Gastroesophageal sphincter (tissue), 3 donors: Measurements from ENCODE around the gene TRAF2.

Experiments
- CTCF ChIP-seq, 4 experiments: fragments of 200-600 bp in 2 of 4; fragments of 450-650 bp in 2 of 4; sonication (generic) in 1 of 4; IDR thresholded peaks; one replicate each; pipeline ENCODE4 v1.5.1; 2017 to 2019; ENCODE audit warnings: antibody characterized with exemption in 4 of 4, mild to moderate bottlenecking in 2 of 4, moderate library complexity in 2 of 4
- EP300 ChIP-seq: sonication (generic); formaldehyde crosslinking; IDR thresholded peaks from one replicate; pipeline ENCODE4 v1.6.1; 2017; ENCODE audit warnings: antibody characterized with exemption, mild to moderate bottlenecking
- POLR2AphosphoS5 ChIP-seq: sonication (generic); formaldehyde crosslinking; IDR thresholded peaks from one replicate; pipeline ENCODE4 v1.6.1; 2017; ENCODE audit warnings: antibody characterized with exemption

GRCh38 chr9:136849960-136850865 is 36.1 kb upstream of the TRAF2 start:
- TF ChIP-seq CTCF (IDR thresholded peaks at IDR 0.05) (no peak), POLR2AphosphoS5 (no peak), EP300 (no peak)
